Esophagus squamous epithelium (tissue), 5 donors: ENCODE measurements around the gene TMEM9. TPM values are rescaled to one million over a fixed set of nuclear protein-coding genes. Genes with fewer than 3 reads are reported as not detected.

ENCODE experiments used
- DNase-seq: peaks from one replicate; lab custom pipeline; 2025; lab: John Stamatoyannopoulos, UW
- H3K27ac ChIP-seq, 4 donors: fragments of 200-600 bp; sonication (generic); one replicate each; pipeline ENCODE4 v1.5.1; 2016 to 2019; ENCODE audit warnings: mild to moderate bottlenecking in 1 of 4
- H3K27me3 ChIP-seq, 4 donors: fragments of 200-600 bp; sonication (generic); 1 replicate in 3 of 4; 2 replicates in 1 of 4; pipeline versions ENCODE4 v1.5.1 to v1.6.0; 2017 to 2021; ENCODE audit warnings: antibody characterized with exemption in 1 of 4
- H3K36me3 ChIP-seq, 3 donors: fragments of 200-600 bp; sonication (generic); one replicate each; pipeline ENCODE4 v1.5.1; 2016 to 2019
- H3K4me1 ChIP-seq, 3 donors: fragments of 200-600 bp; sonication (generic); one replicate each; pipeline ENCODE4 v1.5.1; 2017 to 2019
- H3K4me3 ChIP-seq, 4 donors: fragments of 200-600 bp; sonication (generic); 1 replicate in 3 of 4; 2 replicates in 1 of 4; pipeline ENCODE4 v1.5.1; 2016 to 2019; ENCODE audit warnings: mild to moderate bottlenecking in 2 of 4, moderate library complexity in 1 of 4
- H3K9me3 ChIP-seq, 3 donors: fragments of 200-600 bp; sonication (generic); one replicate each; pipeline ENCODE4 v1.5.1; 2016 to 2019
- CTCF ChIP-seq, 6 experiments: fragments of 450-650 bp in 4 of 6; fragments of 200-600 bp in 2 of 6; sonication (generic) in 2 of 6; IDR thresholded peaks; one replicate each; pipeline ENCODE4 v1.5.1; 2016 to 2019; ENCODE audit warnings: antibody characterized with exemption in 6 of 6, mild to moderate bottlenecking in 4 of 6, moderate library complexity in 4 of 6
- POLR2A ChIP-seq, 4 donors: fragments of 450-650 bp; IDR thresholded peaks; one replicate each; pipeline ENCODE4 v1.6.1; 2017; ENCODE audit warnings: antibody characterized with exemption in 4 of 4, mild to moderate bottlenecking in 4 of 4, moderate library complexity in 3 of 4
- WGBS, 2 donors: methylation state at CpG; one replicate each; pipeline ENCODE4 v1.1.5; 2018; 5-methylcytosine and 5-hydroxymethylcytosine counted together
- intact Hi-C: fragments of 100-400 bp; cut with DNase I; formaldehyde crosslinking; loops from one replicate; pipeline ENCODE4 v1.15.0; 2022
- total RNA-seq, 4 donors: library from RNA; depleted of rRNA; stranded (reverse); fragments of >200 nt; gene quantifications; one replicate each; pipeline ENCODE4 v1.1.0, GENCODE V29; 2016
- donor health status: DM: yes; HTN: yes; CAD: no.

Gene TMEM9
- total RNA-seq, 4 donors from 2014 or later, result 17.7 to 62.3 (median 30.3) TPM

GRCh38 chr1:201131398-201131797 is 22.9 kb downstream of the TMEM9 start:
- no peak for TF ChIP-seq POLR2A (IDR thresholded peaks at IDR 0.05)
- no peak for TF ChIP-seq CTCF (IDR thresholded peaks at IDR 0.05)
- peaks cover 0 to 13% (median 10%) of the 10 kb centered on the region in 3 donors for H3K4me1 ChIP-seq
- WGBS, 2 donors, result 57 to 66% methylated on average over 4 of the region's 4 CpGs
- DNase-seq, result no peak
- no peaks in the 10 kb centered on the region for H3K9me3 ChIP-seq
- no peak overlapping the region for H3K4me3 ChIP-seq
- peaks cover 0 to 26% (median 0%) of the 10 kb centered on the region in 4 donors for H3K27me3 ChIP-seq
- intact Hi-C loops, result no loop called here
- peaks cover 4 to 29% (median 11%) of the 10 kb centered on the region in 3 donors for H3K36me3 ChIP-seq
- no peak overlapping the region for H3K27ac ChIP-seq

GRCh38 chr1:201128962-201129361 is 25.3 kb downstream of the TMEM9 start:
- TF ChIP-seq CTCF (IDR thresholded peaks at IDR 0.05) (no peak), POLR2A (IDR thresholded peaks at IDR 0.05) (no peak)
- H3K4me1 ChIP-seq, result peaks cover 0 to 23% (median 12%) of the 10 kb centered on the region in 3 donors
- peaks cover 0 to 6% (median 0%) of the 10 kb centered on the region in 3 donors for H3K36me3 ChIP-seq
- intact Hi-C loops, result no loop called here
- DNase-seq, result no peak
- peaks cover 0 to 49% (median 0%) of the 10 kb centered on the region in 4 donors for H3K27me3 ChIP-seq
- WGBS, 2 donors, result 79 to 96% methylated on average over 3 to 4 of the region's 13 CpGs
- H3K9me3 ChIP-seq, result no peaks in the 10 kb centered on the region
- H3K4me3 ChIP-seq, result no peak overlapping the region
- H3K27ac ChIP-seq, result no peak overlapping the region

DNA sequence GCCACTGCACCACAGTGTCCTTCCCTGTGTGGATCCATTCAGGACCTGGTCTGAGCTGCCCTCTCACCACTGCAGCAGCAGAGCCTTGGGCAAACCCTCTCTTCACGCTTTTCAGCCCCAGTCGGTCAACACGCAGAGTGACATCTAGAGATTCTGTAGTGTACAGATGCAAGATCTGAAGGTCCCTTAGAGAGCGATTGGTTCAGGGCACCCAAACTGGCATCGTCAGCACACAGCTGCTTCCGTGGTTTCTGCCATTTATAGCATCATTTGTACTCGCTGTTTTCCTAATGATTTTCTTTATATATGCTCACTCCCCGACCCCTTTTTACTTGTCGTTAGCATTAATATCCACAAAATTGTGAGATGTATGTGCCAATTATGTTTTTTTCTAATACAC is 25.8 kb downstream of the TMEM9 start:
- WGBS, 2 donors, result 71 to 94% methylated on average over 6 to 9 of the region's 9 CpGs
- Histone ChIP-seq H3K27ac (no peak overlapping the region), H3K4me1 (peaks cover 0 to 23% (median 12%) of the 10 kb centered on the region in 3 donors), H3K27me3 (peaks cover 0 to 54% (median under 1%) of the 10 kb centered on the region in 4 donors), H3K9me3 (no peaks in the 10 kb centered on the region), H3K4me3 (no peak overlapping the region), H3K36me3 (peaks cover 0 to under 1% (median 0%) of the 10 kb centered on the region in 3 donors)
- no peak for DNase-seq
- TF ChIP-seq CTCF (IDR thresholded peaks at IDR 0.05) (no peak), POLR2A (IDR thresholded peaks at IDR 0.05) (no peak)
- intact Hi-C loops, result no loop called here

DNA sequence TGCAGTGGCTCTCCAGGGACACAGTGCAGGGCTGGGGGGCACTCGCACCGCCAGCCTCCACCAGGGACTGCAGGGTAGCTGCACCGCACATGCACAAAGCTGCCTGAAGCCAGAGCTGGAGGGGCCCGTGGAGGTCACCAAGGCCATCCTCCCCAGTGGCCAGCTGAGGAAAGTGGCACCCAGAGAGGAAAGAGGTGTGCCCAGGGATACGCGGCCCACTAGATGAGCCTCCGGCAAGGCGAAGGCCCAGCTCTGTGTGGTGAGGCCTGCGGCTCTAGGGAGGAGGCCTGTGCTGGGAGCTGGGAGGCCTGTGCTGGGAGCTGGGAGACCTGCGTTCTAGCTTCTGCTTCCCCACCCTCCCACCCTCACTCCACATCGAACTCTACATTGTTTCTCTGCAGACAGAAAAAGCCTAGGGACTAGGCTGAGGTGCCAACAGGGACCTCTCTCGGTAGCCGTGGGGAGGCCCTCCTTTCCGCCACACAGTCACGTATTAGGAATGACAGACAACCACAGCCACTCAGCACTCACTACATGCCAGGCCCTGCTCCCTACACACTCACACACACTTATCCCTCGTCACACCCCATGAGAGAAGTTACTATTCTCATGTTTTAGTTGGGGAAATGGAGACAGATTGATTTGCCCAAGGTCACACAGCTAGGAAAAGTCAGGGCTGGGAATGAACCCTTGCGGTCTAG is 26.4 kb downstream of the TMEM9 start:
- intact Hi-C loops, result no loop called here
- H3K36me3 ChIP-seq, result no peaks in the 10 kb centered on the region
- no peak for DNase-seq
- H3K4me3 ChIP-seq, result no peak overlapping the region
- no peak for TF ChIP-seq CTCF (IDR thresholded peaks at IDR 0.05)
- TF ChIP-seq POLR2A (IDR thresholded peaks at IDR 0.05), result no peak
- 85 to 98% methylated on average over 6 to 9 of the region's 17 CpGs for WGBS, 2 donors
- H3K27me3 ChIP-seq, result peaks cover 0 to 60% (median 2%) of the 10 kb centered on the region in 4 donors
- H3K9me3 ChIP-seq, result no peaks in the 10 kb centered on the region
- no peak overlapping the region for H3K27ac ChIP-seq
- H3K4me1 ChIP-seq, result peaks cover 0 to 23% (median 12%) of the 10 kb centered on the region in 3 donors
